ENCODE measurements around the gene EPHB6. TPM values are rescaled to one million over a fixed set of nuclear protein-coding genes. Genes with fewer than 3 reads are reported as not detected.

EPHB6 gene
- total and polyA plus RNA-seq, 3 donors from 2014 or later = 38.1 to 52.0 (median 47.3) TPM

DNA sequence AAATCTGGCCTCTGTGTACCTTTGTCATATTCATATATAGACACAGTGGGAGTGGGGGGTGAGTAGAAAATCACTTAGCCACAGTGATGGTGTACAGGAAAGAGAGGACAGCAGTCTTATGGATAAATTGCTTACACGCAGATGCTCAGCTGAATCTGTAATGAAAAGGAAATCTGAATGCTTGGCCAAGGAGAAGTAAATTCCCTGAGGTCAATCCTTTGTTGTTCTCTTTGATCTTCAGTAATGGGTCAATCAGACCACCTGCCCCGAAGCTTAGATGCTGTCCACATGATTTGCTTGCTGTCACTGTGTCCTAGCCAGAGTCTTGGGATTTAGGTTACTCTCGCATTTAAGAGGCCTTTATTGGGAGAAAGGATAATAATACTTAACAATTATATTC, 18.4 kb upstream of the EPHB6 start:
- Histone ChIP-seq H3K27ac (no peak overlapping the region), H3K4me1 (no peaks in the 10 kb centered on the region), H3K36me3 (ENCODE audit: low read depth, missing control alignments) (no peaks in the 10 kb centered on the region), H3K27me3 (no peaks in the 10 kb centered on the region), H3K4me3 (no peak overlapping the region), H3K9me3 (no peaks in the 10 kb centered on the region)
- intact Hi-C loops (cut with DNase I; ENCODE audit: low total_unique reads) = no loop called here
- TF ChIP-seq POLR2A (IDR thresholded peaks at IDR 0.05) = no peak
- TF ChIP-seq, protein P1, sequence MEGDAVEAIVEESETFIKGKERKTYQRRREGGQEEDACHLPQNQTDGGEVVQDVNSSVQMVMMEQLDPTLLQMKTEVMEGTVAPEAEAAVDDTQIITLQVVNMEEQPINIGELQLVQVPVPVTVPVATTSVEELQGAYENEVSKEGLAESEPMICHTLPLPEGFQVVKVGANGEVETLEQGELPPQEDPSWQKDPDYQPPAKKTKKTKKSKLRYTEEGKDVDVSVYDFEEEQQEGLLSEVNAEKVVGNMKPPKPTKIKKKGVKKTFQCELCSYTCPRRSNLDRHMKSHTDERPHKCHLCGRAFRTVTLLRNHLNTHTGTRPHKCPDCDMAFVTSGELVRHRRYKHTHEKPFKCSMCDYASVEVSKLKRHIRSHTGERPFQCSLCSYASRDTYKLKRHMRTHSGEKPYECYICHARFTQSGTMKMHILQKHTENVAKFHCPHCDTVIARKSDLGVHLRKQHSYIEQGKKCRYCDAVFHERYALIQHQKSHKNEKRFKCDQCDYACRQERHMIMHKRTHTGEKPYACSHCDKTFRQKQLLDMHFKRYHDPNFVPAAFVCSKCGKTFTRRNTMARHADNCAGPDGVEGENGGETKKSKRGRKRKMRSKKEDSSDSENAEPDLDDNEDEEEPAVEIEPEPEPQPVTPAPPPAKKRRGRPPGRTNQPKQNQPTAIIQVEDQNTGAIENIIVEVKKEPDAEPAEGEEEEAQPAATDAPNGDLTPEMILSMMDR (IDR thresholded peaks at IDR 0.05) = no peak
- DNase-seq = no peak
- WGBS, 2 donors = 94 to 97% methylated on average over 3 of the region's 3 CpGs

DNA sequence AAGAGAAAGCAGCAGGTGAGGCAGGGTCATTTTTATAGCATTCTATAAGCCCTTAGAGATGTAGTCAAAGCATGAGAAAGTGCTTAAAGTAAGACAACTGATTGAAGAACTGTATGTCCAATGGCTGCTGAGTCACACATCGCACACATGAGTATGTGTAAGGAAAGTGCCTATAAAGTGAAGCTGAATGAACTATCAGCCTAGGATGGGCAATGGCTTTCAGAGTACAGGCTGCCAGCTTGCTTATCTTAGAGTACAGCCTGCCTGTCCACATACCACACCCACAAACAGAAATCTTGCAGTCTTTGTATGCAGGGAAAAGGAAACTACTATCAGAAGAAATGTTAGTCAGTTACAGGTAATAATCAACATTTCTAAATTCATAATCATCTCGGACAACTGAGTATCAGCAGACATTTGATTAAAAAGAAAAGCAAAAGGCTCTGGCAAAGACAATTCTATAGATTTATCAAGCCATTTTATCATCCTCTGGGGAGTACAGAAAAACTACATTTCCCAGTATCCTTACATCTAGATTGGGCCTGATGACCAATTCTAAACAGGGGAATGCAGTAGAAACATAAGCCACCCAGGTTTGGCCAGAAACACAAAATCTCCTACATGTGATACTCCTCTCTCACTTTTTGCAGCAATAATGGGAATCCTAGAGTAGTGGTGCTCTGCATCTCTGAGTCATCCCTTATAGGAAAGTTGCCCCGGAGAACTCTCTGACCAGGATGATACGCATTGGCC, 16.2 kb upstream of the EPHB6 start:
- TF ChIP-seq POLR2A (IDR thresholded peaks at IDR 0.05) = no peak
- TF ChIP-seq, protein P1 (IDR thresholded peaks at IDR 0.05) = no peak
- Histone ChIP-seq H3K27ac (no peak overlapping the region), H3K4me3 (no peak overlapping the region), H3K9me3 (no peaks in the 10 kb centered on the region), H3K36me3 (ENCODE audit: low read depth, missing control alignments) (no peaks in the 10 kb centered on the region), H3K4me1 (no peaks in the 10 kb centered on the region), H3K27me3 (no peaks in the 10 kb centered on the region)
- no peak for DNase-seq
- intact Hi-C loops (cut with DNase I; ENCODE audit: low total_unique reads) = no loop called here
- whole genome bisulfite sequencing, 2 donors = 64 to 67% methylated on average over 4 of the region's 4 CpGs

DNA sequence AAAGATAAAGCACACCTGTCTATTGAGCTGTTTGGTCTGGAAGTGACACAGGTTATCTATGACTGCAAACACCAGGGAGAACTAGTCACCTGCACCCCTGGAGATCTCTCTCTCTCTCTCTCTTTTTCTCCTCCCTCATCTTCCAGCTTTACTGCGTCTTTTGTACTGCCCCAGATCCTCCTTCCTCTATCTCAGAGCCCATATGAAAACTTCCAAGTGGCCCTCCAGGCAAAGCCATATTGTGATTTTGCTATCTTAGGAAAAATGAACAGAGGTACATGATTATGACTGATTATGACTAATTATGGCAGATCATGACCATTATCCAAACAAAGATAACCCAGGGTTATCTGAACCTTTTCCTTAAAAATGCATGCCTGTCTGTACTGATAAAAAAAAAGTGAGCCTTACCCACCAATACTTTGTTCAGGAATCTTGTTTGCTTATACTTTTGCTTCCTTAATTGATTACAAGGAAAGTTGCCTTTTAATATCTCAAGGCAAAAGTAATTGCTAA, 12.6 kb upstream of the EPHB6 start:
- H3K4me1 ChIP-seq = no peaks in the 10 kb centered on the region
- no peaks in the 10 kb centered on the region for H3K9me3 ChIP-seq
- 94 to 96% methylated on average over 1 of the region's 1 CpG for WGBS, 2 donors
- intact Hi-C loops (cut with DNase I; ENCODE audit: low total_unique reads) = no loop called here
- H3K4me3 ChIP-seq = no peak overlapping the region
- no peak for TF ChIP-seq POLR2A (IDR thresholded peaks at IDR 0.05)
- TF ChIP-seq, protein P1 (IDR thresholded peaks at IDR 0.05) = no peak
- no peak overlapping the region for H3K27ac ChIP-seq
- no peaks in the 10 kb centered on the region for H3K27me3 ChIP-seq
- no peak for DNase-seq
- no peaks in the 10 kb centered on the region for H3K36me3 ChIP-seq (ENCODE audit: low read depth, missing control alignments)

DNA sequence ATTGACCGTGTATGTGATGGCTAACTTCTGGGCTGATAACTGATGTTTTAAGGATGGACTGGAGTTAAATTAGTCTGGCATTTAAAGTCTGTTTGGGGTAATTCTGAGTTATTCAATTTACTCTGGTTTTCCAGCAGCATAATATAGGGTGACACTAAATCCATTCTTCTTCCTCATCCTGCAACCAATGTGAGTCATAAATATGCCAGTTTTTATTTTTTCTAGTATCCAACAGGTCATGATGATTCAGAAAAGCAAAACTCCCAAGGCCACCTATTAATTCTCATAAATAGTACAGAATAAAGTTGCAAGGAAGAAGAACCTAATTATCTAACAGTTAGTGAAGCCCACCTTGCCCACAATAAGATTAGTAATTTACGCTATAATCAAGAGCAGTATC, 7.5 kb upstream of the EPHB6 start:
- no peak for TF ChIP-seq POLR2A (IDR thresholded peaks at IDR 0.05)
- TF ChIP-seq, protein P1 (IDR thresholded peaks at IDR 0.05) = no peak
- intact Hi-C loops (cut with DNase I; ENCODE audit: low total_unique reads) = no loop called here
- Histone ChIP-seq H3K4me3 (no peak overlapping the region), H3K27ac (no peak overlapping the region), H3K4me1 (no peaks in the 10 kb centered on the region), H3K9me3 (no peaks in the 10 kb centered on the region), H3K36me3 (ENCODE audit: low read depth, missing control alignments) (no peaks in the 10 kb centered on the region), H3K27me3 (no peaks in the 10 kb centered on the region)
- 86 to 91% methylated on average over 2 of the region's 2 CpGs for WGBS, 2 donors
- no peak for DNase-seq

DNA sequence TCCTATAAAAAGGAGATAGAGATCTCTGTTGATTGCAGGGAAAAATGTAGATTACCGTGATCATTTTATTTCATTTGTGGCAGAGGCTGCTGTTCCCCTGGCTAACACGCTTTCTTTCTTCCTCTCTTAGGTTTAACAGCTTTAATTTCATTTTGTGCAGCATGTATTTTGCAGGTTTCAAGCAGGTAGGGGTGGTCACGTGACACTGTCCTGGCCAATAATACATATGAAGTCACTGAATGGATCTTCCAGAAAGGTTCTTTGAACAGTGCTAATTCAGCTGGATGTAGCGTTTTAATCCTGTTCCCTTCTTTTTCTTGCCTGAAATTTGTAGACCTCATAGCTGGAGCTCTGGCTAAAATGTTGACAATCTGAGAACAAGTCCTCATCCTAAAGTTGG, 3.6 kb upstream of the EPHB6 start:
- no peaks in the 10 kb centered on the region for H3K9me3 ChIP-seq
- H3K4me3 ChIP-seq = no peak overlapping the region
- DNase-seq = no peak
- H3K4me1 ChIP-seq = peaks cover 7% of the 10 kb centered on the region
- TF ChIP-seq, protein P1 (IDR thresholded peaks at IDR 0.05) = no peak
- TF ChIP-seq POLR2A (IDR thresholded peaks at IDR 0.05) = no peak
- H3K36me3 ChIP-seq (ENCODE audit: low read depth, missing control alignments) = no peaks in the 10 kb centered on the region
- 95% methylated on average over 4 of the region's 4 CpGs for WGBS, 2 donors
- no peaks in the 10 kb centered on the region for H3K27me3 ChIP-seq
- intact Hi-C loops (cut with DNase I; ENCODE audit: low total_unique reads) = loop anchor here (10.0 kb wide), 1 partner anchor 364 kb away; no protein-coding TSS in a partner anchor
- H3K27ac ChIP-seq = no peak overlapping the region
